ENCODE data around the gene FAM163B.

The FAM163B gene

GRCh38 chr9:133607976-133608375 is 1.2 kb downstream of the FAM163B start:
- Histone ChIP-seq H3K4me1 (ENCODE audit: insufficient read depth, poor library complexity, severe bottlenecking) (no peaks in the 10 kb centered on the region), H3K27me3 (ENCODE audit: insufficient read depth, poor library complexity, severe bottlenecking) (peaks cover 56% of the 10 kb centered on the region), H3K36me3 (ENCODE audit: low read depth) (no peaks in the 10 kb centered on the region), H3K4me3 (ENCODE audit: severe bottlenecking) (no peak overlapping the region), H3K27ac (ENCODE audit: poor library complexity, severe bottlenecking) (no peak overlapping the region), H3K9me3 (ENCODE audit: severe bottlenecking) (no peaks in the 10 kb centered on the region)
- TF ChIP-seq CTCF (IDR thresholded peaks at IDR 0.05; ENCODE audit: poor library complexity, severe bottlenecking): no peak
- no peak for ATAC-seq (ENCODE audit: low read depth)
- no peak for DNase-seq (ENCODE audit: low spot score)

- Histone ChIP-seq H3K36me3 (ENCODE audit: low read depth) (no peaks in the 10 kb centered on the region), H3K27me3 (ENCODE audit: insufficient read depth, poor library complexity, severe bottlenecking) (peaks cover 52% of the 10 kb centered on the region), H3K27ac (ENCODE audit: poor library complexity, severe bottlenecking) (no peak overlapping the region), H3K4me1 (ENCODE audit: insufficient read depth, poor library complexity, severe bottlenecking) (no peaks in the 10 kb centered on the region), H3K4me3 (ENCODE audit: severe bottlenecking) (no peak overlapping the region), H3K9me3 (ENCODE audit: severe bottlenecking) (no peaks in the 10 kb centered on the region)
- DNase-seq (ENCODE audit: low spot score) (no peak), ATAC-seq (ENCODE audit: low read depth) (no peak)
- TF ChIP-seq CTCF (IDR thresholded peaks at IDR 0.05; ENCODE audit: poor library complexity, severe bottlenecking): no peak
Observed at GRCh38 chr9:133607381-133607780, 1.8 kb downstream of the FAM163B start.

- ATAC-seq (ENCODE audit: low read depth) (no peak), DNase-seq (ENCODE audit: low spot score) (no peak)
- H3K9me3 ChIP-seq (ENCODE audit: severe bottlenecking): no peaks in the 10 kb centered on the region
- TF ChIP-seq CTCF (IDR thresholded peaks at IDR 0.05; ENCODE audit: poor library complexity, severe bottlenecking): no peak
- no peak overlapping the region for H3K4me3 ChIP-seq (ENCODE audit: severe bottlenecking)
- no peaks in the 10 kb centered on the region for H3K4me1 ChIP-seq (ENCODE audit: insufficient read depth, poor library complexity, severe bottlenecking)
- H3K27ac ChIP-seq (ENCODE audit: poor library complexity, severe bottlenecking): no peak overlapping the region
- peaks cover 45% of the 10 kb centered on the region for H3K27me3 ChIP-seq (ENCODE audit: insufficient read depth, poor library complexity, severe bottlenecking)
- no peaks in the 10 kb centered on the region for H3K36me3 ChIP-seq (ENCODE audit: low read depth)
Observed at GRCh38 chr9:133606708-133607025, 2.5 kb downstream of the FAM163B start.

GRCh38 chr9:133605856-133606707 is 3.1 kb downstream of the FAM163B start:
- no peaks in the 10 kb centered on the region for H3K36me3 ChIP-seq (ENCODE audit: low read depth)
- H3K27ac ChIP-seq (ENCODE audit: poor library complexity, severe bottlenecking): no peak overlapping the region
- H3K4me3 ChIP-seq (ENCODE audit: severe bottlenecking): no peak overlapping the region
- DNase-seq (ENCODE audit: low spot score) (no peak), ATAC-seq (ENCODE audit: low read depth) (no peak)
- peaks cover 43% of the 10 kb centered on the region for H3K27me3 ChIP-seq (ENCODE audit: insufficient read depth, poor library complexity, severe bottlenecking)
- H3K4me1 ChIP-seq (ENCODE audit: insufficient read depth, poor library complexity, severe bottlenecking): no peaks in the 10 kb centered on the region
- no peaks in the 10 kb centered on the region for H3K9me3 ChIP-seq (ENCODE audit: severe bottlenecking)
- no peak for TF ChIP-seq CTCF (IDR thresholded peaks at IDR 0.05; ENCODE audit: poor library complexity, severe bottlenecking)

- H3K27ac ChIP-seq (ENCODE audit: poor library complexity, severe bottlenecking): no peak overlapping the region
- no peak for DNase-seq (ENCODE audit: low spot score)
- no peaks in the 10 kb centered on the region for H3K9me3 ChIP-seq (ENCODE audit: severe bottlenecking)
- H3K4me3 ChIP-seq (ENCODE audit: severe bottlenecking): no peak overlapping the region
- TF ChIP-seq CTCF (IDR thresholded peaks at IDR 0.05; ENCODE audit: poor library complexity, severe bottlenecking): no peak
- ATAC-seq (ENCODE audit: low read depth): no peak
- no peaks in the 10 kb centered on the region for H3K36me3 ChIP-seq (ENCODE audit: low read depth)
- H3K27me3 ChIP-seq (ENCODE audit: insufficient read depth, poor library complexity, severe bottlenecking): peaks cover 36% of the 10 kb centered on the region
- no peaks in the 10 kb centered on the region for H3K4me1 ChIP-seq (ENCODE audit: insufficient read depth, poor library complexity, severe bottlenecking)
Observed at GRCh38 chr9:133605446-133605845, 3.7 kb downstream of the FAM163B start.

All from RWPE2 (cell line).